GM21447 (cell line): ENCODE measurements around the gene CASP8.
A peak's percentile ranks its signal among the peaks of the same experiment; 100 is the strongest.
"Not testable (repeated sequence)": the region's sequence is repeated elsewhere in the genome, so short reads cannot be mapped to it uniquely, and the experiment has no call there.

ENCODE experiments used
- ATAC-seq: cut with Tn5 transposase; IDR thresholded peaks from one replicate; pipeline ENCODE4 v1.9.1; 2021; ENCODE audit not compliant: unreplicated experiment

The CASP8 gene

DNA sequence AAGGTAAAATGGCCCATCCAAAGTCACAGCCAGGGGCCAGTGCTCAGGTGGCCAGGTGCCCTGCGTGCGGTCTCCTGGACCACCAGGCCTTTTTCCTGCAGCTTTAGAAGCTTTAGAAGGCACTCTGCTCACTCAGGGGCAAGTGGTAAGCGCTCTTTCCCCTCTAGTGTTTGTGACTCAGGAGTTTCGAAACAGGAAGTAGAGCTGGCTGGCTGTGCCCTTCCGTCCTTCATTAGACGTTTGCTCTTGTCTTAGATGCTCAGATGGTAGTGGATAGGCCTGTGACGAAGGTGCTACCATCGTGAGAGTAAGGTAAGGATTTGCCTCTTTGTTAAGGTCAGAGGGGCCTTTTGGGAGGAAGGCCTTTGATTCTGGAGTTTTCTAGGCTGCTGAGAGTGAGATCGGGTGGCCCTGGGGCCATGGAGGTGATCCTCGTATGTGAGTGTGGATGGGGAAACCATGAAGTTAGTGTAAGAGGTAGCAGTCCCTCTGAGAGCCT lies at the start of gene CASP8:
Gene CASP8 (plus strand): TSS at position 235 of the 499 bp plus-strand sequence. CDS start 5,951 bp downstream, outside the sequence.
- no peak for ATAC-seq

DNA sequence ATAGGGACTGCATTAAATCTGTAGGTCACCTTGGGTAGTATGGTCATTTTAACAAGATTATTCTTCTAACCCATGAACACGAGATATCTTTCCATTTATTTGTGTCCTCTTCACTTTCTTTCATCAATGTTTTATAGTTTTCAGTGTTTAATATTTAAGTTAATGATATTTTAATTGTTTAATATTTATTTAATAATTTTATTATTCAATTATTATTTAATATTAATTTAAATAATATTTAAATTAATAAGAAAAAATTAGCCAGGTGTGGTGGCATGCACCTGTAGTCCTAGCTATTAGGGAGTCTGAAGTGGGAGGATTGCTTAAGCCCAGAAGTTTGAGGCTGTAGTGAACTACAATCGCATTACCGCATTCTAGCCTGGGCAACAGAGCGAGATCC lies 44.4 kb upstream of the CASP8 start:
- ATAC-seq, result no peak

DNA sequence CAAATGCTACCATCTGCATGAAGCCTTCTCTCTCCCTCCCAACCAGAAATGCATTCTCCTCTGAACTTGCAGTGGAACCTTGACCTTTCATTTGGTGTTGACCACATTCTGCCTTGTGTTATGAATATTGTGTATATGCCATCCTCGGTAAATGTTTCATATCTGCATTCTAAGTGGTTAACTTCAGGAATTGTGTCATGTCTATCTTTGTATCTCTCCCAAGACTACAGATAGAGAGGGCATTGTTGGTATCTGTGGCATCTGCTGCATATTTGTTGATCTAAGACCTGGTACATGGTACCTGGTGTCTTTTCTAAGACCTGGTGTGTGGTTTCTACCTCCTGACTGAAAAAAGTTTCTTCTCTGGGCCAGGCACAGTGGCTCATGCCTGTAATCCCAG lies 43.4 kb upstream of the CASP8 start:
- no peak for ATAC-seq

DNA sequence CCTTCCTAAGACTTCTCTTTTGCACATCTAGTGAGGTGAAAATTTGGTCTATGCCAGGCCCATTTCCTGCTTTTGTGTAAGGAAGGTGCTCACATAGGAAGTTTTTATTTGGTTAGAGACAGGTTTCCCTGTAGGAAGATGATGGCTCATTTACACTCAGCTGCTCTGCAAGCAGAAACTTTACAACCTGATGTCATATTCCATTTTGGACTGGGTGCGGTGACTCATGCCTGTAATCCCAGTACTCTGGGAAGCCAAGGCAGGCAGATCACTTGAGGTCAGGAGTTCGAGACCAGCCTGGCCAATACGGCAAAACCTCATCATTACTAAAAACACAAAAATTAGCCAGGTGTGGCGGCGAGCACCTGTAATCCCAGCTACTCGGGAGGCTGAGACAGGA lies 41.6 kb upstream of the CASP8 start:
- ATAC-seq, result no peak

DNA sequence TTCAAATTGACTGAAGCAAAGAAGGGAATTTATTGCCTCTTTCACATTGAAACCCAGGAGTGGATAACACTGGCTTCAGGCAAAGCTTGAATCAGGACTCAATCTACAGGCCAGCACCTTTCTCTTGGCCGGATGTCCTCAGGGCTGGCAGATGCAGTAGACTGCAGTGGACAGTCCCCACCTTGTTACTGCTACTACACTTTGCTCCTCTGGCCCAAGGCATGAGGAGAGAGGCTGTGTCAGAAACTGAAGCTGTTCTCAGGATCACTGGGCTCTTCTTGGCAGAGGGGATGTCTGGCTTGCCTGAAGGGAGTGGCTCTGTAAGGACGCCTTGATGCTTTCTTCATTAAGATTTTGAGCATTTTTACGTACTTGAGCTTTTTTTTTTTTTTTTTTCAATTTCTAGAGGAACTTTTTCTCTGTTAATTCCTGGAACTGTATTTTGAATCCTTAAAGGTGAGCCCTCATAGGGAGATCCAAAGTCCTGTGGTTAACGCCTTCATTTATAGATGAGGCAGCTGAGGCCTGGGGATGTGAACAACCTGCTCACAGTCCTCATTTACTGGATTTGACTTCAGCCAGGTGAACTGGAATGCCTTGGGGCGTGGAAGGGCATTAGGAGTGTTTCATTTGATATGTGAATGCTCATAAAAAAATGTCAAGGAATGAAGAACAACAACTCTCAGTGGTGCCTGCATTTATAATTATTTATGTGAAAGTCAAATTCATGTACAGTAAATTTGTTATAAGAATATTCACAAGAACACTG lies 40.8 kb upstream of the CASP8 start:
- ATAC-seq, result no peak

DNA sequence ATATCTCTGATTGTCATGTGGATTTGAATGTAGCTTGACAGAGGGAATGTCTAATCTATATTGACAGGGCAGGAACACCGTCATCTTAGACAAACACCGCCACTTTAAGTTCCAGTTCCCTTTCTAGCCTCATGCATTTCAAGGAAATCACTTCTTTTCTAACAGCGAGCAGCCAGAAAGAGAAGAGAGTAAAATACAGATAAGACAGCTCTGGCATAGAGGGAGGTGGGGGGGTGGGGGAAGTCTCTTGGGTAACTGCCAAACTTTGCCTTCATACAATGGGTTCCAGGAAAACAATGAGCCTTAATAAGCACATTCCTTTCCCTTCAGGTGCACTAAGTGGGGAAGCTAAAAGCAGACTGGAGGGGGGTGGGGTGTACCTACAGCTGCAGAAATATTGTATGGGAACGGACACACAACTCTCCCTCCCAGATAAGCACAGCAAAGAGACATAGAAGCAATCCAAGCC lies 40.2 kb upstream of the CASP8 start:
- ATAC-seq, result no peak

DNA sequence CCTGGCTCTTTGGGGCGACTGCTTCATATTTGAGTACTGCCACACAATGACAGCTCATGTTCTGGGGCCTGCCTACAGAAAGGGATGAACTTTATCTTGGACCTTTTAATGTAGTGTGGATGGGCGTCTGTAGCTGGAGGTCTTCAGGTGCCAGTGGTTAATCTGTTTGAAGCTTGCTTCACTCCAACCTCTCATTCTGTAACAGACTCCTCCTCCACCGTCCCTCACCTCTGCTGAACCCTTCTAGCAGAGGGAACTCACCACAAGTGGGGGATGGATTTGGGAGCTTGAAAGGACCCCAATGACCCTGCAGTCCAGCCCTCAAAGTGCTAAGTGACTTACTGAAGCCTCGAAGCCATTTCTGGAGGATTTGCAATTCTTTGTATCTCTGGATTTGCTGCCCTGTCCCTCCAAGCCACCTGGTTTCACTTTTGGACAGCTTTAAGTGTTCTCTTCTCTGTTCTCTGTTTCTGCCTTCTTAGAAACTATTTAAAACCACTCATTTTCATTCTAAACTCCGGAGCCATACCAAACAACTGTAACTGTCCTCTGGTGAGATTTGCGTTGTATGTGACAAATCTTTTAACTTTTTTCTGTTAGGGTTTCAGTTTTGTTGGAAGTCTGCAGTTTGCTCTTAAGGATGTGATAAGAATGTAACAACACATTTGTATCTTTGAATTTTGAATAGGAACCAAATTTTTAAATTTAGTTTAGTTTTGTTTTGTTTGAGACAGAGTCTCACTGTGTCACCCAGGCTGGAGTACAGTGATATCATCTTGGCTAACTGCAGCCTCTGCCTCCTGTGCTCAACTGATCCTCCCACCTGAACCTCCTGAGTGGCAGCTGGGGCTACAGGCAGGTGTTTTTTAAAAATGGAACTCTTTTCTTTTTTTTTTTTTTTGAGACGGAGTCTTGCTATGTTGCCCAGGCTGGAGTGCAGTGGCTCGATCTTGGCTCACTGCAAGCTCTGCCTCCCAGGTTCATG lies 37.0 kb upstream of the CASP8 start:
- ATAC-seq, result peak; percentile 94

DNA sequence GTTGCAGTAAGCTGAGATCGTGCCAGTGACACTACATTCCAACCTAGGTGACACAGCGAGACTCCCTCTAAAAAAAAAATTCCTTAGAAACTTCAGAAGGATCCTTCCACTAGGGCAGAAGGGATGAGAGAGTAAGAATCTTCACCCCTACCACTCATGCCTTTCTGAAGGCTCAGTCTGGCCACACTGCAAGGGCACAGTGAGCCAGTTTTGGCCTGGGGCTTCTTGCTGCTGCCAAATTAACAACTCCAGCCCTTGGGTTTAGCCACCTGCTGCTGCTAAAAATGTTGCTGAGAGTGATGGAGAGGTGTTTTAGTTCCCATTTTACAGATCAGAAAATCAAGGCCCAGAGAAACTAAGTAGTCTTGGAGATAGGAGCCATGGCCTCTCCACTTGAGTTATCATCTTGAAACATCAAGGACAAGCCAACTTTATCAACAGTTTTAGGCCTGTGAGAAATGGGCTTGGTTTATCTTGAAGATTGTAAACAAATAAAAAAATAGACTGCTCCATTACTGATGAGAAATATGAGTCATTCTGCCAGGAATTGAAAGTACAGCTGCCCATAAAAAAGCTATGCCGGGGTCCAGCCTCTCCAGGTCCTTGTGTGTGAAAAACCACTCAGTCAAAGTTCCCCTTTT lies 31.9 kb upstream of the CASP8 start:
- no peak for ATAC-seq

DNA sequence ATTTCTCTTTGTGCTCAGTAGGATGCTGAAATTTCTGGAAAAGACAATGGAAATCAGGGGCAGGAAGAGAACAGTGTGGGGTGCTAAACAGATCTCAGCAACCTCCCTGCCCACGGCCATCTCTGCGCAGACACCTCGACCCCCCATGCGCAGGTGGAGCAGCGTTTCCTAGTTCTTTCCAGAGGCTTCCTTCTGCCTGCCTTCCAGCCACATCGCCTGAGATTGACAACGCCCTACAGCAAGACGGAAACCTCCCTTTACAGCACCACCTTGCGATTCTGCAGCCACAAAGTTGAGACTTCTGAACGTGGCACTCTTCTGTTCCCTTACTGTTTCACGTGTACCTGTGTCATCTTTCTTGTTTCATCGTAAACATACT lies 31.4 kb upstream of the CASP8 start:
- ATAC-seq, result no peak

DNA sequence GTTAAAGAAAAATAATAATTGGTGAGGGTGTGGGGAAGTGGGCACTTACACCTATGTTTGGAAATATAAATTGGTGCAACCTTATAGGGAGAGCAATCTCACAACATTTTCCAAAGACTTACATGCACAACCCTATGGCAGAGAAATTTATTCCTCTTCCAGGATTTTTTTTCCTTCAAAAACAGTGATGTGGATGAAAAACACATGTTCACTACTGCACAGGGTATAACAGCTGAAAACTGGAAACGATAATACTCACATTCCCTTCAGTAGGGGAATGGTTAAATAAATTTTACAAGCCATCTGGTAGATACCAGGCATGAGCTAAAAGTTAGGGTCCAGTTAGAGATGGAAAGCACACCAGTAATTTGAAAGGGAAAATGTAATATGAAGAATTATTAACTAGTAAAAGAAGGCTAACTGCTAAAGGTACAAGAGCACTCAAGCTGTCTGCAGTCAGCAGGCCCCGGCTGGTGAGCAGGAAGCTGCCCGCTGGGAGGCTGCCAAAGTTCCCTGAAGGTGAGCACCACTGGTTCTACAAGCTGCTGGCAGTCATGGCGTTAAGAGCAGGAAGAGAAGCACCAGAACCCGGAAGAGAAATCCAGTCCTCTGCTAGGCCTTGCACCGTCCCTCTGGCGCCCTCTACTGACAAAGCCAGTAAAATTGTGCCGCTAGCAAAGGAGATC lies 28.4 kb upstream of the CASP8 start:
- ATAC-seq, result peak; percentile 41

DNA sequence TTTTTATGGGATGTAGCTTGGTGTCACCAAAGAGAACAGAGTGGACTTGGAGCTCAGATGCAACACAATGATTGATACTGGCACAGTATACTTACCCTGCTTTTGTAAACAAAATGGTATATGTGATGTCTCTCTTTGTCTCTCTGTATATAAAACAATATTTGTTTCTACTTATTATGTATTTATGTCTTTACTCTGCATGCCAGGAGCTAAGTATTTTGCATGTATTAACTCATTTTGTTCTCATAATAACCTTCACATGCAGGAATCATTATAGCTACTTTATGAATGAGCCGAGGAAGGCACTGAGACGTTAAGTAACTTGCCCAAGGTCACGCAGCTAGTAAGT lies 27.9 kb upstream of the CASP8 start:
- no peak for ATAC-seq

DNA sequence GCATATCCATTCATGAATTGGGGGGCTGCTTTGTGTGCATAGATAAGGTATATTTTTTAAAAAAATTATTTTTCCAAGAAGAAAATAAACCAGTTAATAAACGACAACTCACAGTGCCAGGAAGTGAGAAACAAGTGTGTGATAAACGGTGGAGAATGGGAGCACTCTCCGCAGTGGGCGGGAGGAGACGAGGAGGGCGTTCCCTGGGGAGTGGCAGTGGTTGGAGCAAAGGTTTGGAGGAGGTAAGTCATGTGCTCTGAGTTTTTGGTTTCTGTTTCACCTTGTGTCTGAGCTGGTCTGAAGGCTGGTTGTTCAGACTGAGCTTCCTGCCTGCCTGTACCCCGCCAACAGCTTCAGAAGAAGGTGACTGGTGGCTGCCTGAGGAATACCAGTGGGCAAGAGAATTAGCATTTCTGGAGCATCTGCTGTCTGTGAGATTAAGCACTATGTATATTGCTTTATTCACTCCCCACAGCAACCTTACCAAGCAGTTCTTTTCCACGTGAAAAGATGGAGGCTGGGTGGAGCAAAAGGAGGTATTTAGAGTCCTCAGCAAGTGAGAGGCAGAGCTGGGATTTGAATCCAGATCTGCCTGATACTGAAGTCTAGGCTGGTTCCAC lies 27.0 kb upstream of the CASP8 start:
- peak; percentile 93 for ATAC-seq

DNA sequence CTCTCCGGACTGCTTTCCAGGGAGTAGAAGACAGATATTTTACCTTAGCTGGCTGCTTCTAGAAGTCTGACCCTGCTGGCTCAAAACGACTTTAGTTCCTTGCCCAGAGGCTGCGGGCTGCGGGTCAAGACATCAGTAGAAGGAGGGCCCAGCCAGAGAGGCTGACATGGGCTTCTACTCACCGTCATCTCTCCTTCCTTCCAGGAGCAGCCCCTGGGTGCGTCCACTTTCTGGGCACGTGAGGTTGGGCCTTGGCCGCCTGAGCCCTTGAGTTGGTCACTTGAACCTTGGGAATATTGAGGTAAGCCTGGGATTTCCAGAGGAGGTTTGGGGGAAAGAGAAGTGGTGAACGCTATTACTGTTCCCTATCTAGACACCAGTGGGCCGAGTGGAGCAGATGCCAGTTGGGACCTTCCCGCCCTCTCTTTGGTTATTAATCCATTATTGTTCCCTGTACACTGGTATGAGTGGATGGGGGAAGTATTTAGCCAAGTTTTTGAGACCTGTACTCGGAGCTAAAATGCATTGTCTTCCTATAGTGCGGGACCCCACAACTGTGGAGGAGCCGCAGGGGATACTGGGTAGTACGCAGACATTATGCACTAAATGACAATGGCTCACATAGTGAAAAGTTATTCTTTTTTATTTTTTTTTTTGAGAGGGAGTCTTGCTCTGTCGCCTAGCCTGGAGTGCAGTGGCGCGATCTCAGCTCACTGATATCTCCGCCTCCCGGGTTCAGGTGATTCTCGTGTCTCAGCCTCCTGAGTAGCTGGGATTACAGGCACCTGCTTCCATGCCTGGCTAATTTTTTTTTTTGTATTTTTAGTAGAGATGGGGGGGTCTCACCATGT lies 26.3 kb upstream of the CASP8 start:
- ATAC-seq, result peak; percentile 24

DNA sequence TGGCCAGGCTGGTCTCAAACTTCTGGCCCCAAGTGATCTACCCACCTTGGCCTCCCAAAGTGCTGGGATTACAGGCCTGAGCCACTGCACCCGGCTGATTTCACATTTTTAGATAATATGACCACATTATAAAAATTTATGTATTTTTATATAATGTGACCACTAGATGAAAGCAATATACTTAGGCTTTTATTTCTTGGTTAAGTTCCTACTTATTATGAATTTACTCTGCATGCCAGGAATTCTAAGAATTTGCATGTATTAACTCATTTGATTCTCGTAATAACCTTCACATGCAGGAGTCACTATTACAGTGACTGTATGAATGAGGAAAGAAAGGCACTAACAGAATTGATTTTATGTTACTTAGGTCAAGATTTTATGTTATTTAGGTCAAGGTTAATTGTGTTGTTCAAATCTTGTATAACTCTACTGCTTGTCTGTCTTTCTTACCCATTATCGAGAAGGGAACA lies 25.6 kb upstream of the CASP8 start:
- ATAC-seq, result no peak

DNA sequence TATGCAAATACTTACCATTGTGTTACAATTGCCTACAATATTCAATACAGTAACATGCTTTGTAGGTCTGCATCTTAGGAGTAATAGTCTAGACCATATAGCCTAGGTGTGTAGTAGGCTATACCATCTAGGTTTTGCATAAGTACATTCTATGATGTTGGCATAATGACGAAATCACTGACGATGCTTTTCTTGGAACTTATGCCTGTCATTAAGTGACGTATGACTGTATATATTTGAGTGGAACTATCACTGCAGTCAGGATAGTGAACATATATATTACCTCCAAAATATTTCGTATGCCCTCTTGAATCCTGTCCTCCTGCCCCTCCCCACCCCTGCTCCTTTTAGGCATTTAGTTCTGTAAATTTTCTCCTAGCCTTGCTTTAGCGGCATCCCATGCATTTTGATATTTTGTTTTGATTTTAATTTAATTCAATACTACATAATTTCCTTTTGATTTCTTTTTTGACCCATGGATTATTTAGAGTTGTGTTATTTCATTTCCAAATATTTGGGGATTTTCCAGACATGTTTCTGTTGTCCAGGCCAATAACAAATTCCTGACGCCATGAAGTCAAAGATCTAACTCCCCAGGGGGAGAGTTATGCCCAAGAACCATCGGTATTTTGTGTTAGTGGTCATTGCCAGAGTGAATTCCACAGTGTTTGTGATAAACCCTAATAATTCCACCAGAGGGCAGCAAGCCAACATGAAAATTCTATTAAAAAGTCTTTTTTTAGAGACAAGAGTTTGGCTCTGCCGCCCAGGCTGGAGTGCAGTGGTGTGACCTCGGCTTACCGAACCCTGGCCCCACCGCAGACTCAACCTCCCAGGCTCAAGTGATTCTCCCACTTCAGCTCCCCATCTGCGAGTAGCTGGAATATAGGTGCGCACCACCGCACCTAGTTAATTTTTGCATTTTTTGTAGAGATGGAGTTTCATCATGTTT lies 24.2 kb upstream of the CASP8 start:
- ATAC-seq, result no peak

DNA sequence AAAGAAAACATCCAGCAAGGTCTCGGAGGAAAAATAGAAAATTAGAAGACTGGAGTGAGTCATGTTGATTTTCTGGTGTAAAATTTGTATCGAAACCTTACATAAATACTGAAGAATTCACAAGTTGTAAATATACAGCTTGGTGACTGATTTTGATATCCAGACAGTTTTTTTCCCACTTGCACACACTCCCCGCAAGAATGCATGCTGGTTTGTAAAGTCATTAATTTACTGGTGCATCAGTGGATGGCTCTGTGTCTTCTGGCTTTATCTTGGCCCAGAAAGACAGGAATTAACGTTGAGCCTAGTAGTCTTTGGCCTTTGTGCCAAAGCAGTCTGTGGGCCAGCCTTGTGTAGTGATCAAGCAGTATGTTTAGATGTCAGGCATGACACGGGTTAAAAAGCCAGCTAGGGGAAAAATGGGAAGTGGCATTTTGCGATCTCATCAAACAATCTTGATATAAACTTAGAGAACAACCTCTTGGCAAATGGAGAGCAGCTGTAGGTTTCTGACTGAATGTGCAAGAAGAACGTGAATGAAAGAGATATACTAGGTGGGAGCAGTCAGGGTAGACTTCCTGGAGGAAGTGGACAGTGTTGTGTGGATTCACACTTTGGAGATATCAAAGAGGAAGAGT lies 22.7 kb upstream of the CASP8 start:
- no peak for ATAC-seq

DNA sequence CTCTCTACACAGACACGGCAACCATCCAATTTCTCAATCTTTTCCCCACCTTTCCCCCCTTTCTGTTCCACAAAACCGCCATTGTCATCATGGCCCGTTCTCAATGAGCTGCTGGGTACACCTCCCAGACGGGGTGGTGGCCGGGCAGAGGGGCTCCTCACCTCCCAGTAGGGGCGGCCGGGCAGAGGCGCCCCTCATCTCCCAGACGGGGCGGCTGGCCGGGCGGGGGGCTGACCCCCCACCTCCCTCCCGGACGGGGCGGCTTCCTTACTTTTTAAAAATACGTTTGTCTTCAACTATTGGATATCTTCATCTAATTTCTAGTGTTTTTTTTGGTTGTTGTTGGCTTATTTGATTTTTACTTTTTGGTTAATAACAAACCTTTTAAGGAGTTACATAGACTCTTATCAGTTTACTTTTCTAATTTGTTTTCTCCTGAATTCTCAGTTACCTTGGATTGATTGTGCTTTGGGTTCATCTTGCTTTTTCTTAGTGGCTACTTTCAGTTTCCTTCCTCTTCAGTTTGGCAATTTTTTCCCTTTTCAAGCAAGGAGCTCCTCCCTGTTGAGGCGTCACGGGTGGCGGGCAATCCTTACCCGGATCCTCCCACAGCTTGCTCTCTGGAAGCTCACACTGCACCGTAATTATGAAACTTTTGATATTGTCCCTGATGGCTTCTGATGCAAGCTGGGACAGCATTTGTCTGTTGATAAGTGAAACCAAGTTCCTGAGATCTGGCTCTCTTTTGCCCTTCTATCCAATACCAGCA lies 21.0 kb upstream of the CASP8 start:
- not testable (repeated sequence) for ATAC-seq
